ENCODE results near the gene RSPH1.

RSPH1 gene

GRCh38 chr21:42513151-42513984, 17.3 kb upstream of the RSPH1 start, which contains the start of gene SLC37A1:
Gene SLC37A1 (plus strand): TSS chr21:42513852. CDS start chr21:42518455, 4,603 bp downstream.
- no peak for DNase-seq (ENCODE audit: low read depth)

- DNase-seq (ENCODE audit: low read depth) = no peak
Observed at GRCh38 chr21:42512346-42513034, 16.5 kb upstream of the RSPH1 start.

GRCh38 chr21:42509244-42509643, 13.2 kb upstream of the RSPH1 start:
- DNase-seq (ENCODE audit: low read depth) = no peak

- no peak for DNase-seq (ENCODE audit: low read depth)
Observed at GRCh38 chr21:42508371-42508770, 12.3 kb upstream of the RSPH1 start.

GRCh38 chr21:42507418-42507817, 11.4 kb upstream of the RSPH1 start:
- DNase-seq (ENCODE audit: low read depth) = no peak

GRCh38 chr21:42505090-42505726, 9.2 kb upstream of the RSPH1 start:
- no peak for DNase-seq (ENCODE audit: low read depth)

GRCh38 chr21:42503711-42504110, 7.7 kb upstream of the RSPH1 start:
- DNase-seq (ENCODE audit: low read depth) = no peak

- no peak for DNase-seq (ENCODE audit: low read depth)
Observed at GRCh38 chr21:42500736-42501135, 4.7 kb upstream of the RSPH1 start.

GRCh38 chr21:42500225-42500624, 4.2 kb upstream of the RSPH1 start:
- no peak for DNase-seq (ENCODE audit: low read depth)

GRCh38 chr21:42499444-42500112, 3.6 kb upstream of the RSPH1 start:
- no peak for DNase-seq (ENCODE audit: low read depth)

GRCh38 chr21:42498012-42498411, 2.0 kb upstream of the RSPH1 start:
- DNase-seq (ENCODE audit: low read depth) = no peak

GRCh38 chr21:42496839-42497202, 797 bp upstream of the RSPH1 start:
- DNase-seq (ENCODE audit: low read depth) = no peak

- DNase-seq (ENCODE audit: low read depth) = no peak
Observed at GRCh38 chr21:42495765-42496119, 282 bp downstream of the RSPH1 start.

GRCh38 chr21:42495027-42495426, 997 bp downstream of the RSPH1 start:
- no peak for DNase-seq (ENCODE audit: low read depth)

GRCh38 chr21:42493109-42494060, 2.6 kb downstream of the RSPH1 start:
- DNase-seq (ENCODE audit: low read depth) = no peak

GRCh38 chr21:42492201-42492600, 3.8 kb downstream of the RSPH1 start:
- no peak for DNase-seq (ENCODE audit: low read depth)

- no peak for DNase-seq (ENCODE audit: low read depth)
Observed at GRCh38 chr21:42491328-42491727, 4.7 kb downstream of the RSPH1 start.

- DNase-seq (ENCODE audit: low read depth) = no peak
Observed at GRCh38 chr21:42490720-42491119, 5.3 kb downstream of the RSPH1 start.

GRCh38 chr21:42489991-42490390, 6.0 kb downstream of the RSPH1 start:
- DNase-seq (ENCODE audit: low read depth) = no peak

- DNase-seq (ENCODE audit: low read depth) = no peak
Observed at GRCh38 chr21:42489006-42489563, 6.9 kb downstream of the RSPH1 start.

GRCh38 chr21:42486531-42486930, 9.5 kb downstream of the RSPH1 start:
- no peak for DNase-seq (ENCODE audit: low read depth)

All from stimulated activated CD8-positive, alpha-beta memory T cell treated with anti-CD3 and anti-CD28 coated beads, Interleukin-7, amount 100 ng/mL, for 24 hours (primary cell).